IMR-90 (cell line): ENCODE data around the gene ZNF300. TPM values are rescaled to one million over a fixed set of nuclear protein-coding genes. Genes with fewer than 3 reads are reported as not detected.

Experiments used
- ATAC-seq: fragments of 200-7000 bp; cut with Tn5 transposase; 2 replicates; pipeline ENCODE4 v1.9.1; 2020; ENCODE audit warnings: low read depth, mild to moderate bottlenecking, moderate library complexity
- BruUV-seq: library from RNA; stranded (reverse); fragments of 400-500 nt; replicated peaks from 2 replicates; lab custom pipeline; 2021; lab: Mats Ljungman, UMichigan
- CTCF ChIA-PET: fragments of 300-600 bp; formaldehyde crosslinking; extraction: SDS; loops from one replicate; lab custom pipeline; 2021; ENCODE audit warnings: antibody characterized with exemption; lab: Yijun Ruan, JAX
- POLR2A ChIA-PET: fragments of 300-600 bp; sonication (Branson Sonifier 250); formaldehyde crosslinking; loops from one replicate; lab custom pipeline; 2022; ENCODE audit warnings: antibody characterized with exemption; ENCODE audit not compliant: unreplicated experiment; lab: Charles Lee
- DNase-seq: peaks from one replicate; pipeline ENCODE4 v3.0.0; 2013
- H2AFZ ChIP-seq: replicated peaks from 2 replicates; pipeline ENCODE3; 2013; ENCODE audit warnings: low read length, mild to moderate bottlenecking; ENCODE audit not compliant: poor library complexity
- H2AK5ac ChIP-seq: 2 replicates; pipeline ENCODE4 v1.6.1; 2013; ENCODE audit warnings: low read depth, low read length, inconsistent platforms
- H2AK9ac ChIP-seq: replicated peaks from 2 replicates; pipeline ENCODE3; 2013; ENCODE audit warnings: mild to moderate bottlenecking, low read depth, low read length, moderate library complexity; ENCODE audit not compliant: poor library complexity
- H2BK120ac ChIP-seq: 2 replicates; pipeline ENCODE4 v1.6.1; 2013; ENCODE audit warnings: low read depth, low read length, inconsistent platforms
- H2BK15ac ChIP-seq: 3 replicates; pipeline ENCODE4 v1.6.1; 2013; ENCODE audit warnings: low read depth, low read length, inconsistent platforms
- H2BK20ac ChIP-seq: 2 replicates; pipeline ENCODE4 v1.6.1; 2013; ENCODE audit warnings: low read depth, mild to moderate bottlenecking, inconsistent platforms, low read length, moderate library complexity
- H2BK5ac ChIP-seq: 2 replicates; pipeline ENCODE4 v1.6.1; 2013; ENCODE audit warnings: mild to moderate bottlenecking, low read depth, low read length, inconsistent platforms; ENCODE audit not compliant: poor library complexity, severe bottlenecking
- H3K14ac ChIP-seq: replicated peaks from 2 replicates; pipeline ENCODE4 v1.6.1; 2013; ENCODE audit warnings: low read depth, low read length, inconsistent platforms
- H3K18ac ChIP-seq: 2 replicates; pipeline ENCODE4 v1.6.1; 2013; ENCODE audit warnings: low read depth, low read length, control low read depth
- H3K23ac ChIP-seq: 2 replicates; pipeline ENCODE4 v1.6.1; 2013; ENCODE audit warnings: low read depth, low read length, inconsistent platforms
- H3K27ac ChIP-seq: 2 replicates; pipeline ENCODE4 v1.5.1; 2013; ENCODE audit warnings: mild to moderate bottlenecking, control low read depth, low read length; ENCODE audit not compliant: insufficient read depth
- H3K27me3 ChIP-seq: 2 replicates; pipeline ENCODE4 v1.6.1; 2013; ENCODE audit warnings: low read length; ENCODE audit not compliant: control insufficient read depth, insufficient read depth
- H3K36me3 ChIP-seq: 2 replicates; pipeline ENCODE4 v1.6.1; 2013; ENCODE audit warnings: low read length, mixed read lengths; ENCODE audit not compliant: control insufficient read depth, insufficient read depth
- H3K4ac ChIP-seq: 2 replicates; pipeline ENCODE4 v1.6.1; 2013; ENCODE audit warnings: low read depth, low read length, inconsistent platforms
- H3K4me1 ChIP-seq: 2 replicates; pipeline ENCODE4 v1.6.1; 2013; ENCODE audit warnings: low read length, mixed read lengths; ENCODE audit not compliant: control insufficient read depth, insufficient read depth
- H3K4me2 ChIP-seq: 2 replicates; pipeline ENCODE4 v1.6.1; 2013; ENCODE audit warnings: low read depth, mild to moderate bottlenecking, control low read depth, low read length, moderate library complexity
- H3K4me3 ChIP-seq: 2 replicates; pipeline ENCODE4 v1.5.1; 2013; ENCODE audit warnings: low read depth, mild to moderate bottlenecking, control low read depth, low read length, moderate library complexity; ENCODE audit not compliant: insufficient read depth
- H3K56ac ChIP-seq: 2 replicates; pipeline ENCODE4 v1.6.1; 2013; ENCODE audit warnings: low read length, inconsistent platforms; ENCODE audit not compliant: insufficient read depth; ENCODE audit errors: extremely low read depth
- H3K79me1 ChIP-seq, 2 experiments: 2 replicates each; pipeline ENCODE4 v1.6.1; 2013; ENCODE audit warnings: low read length in 2 of 2, inconsistent platforms in 1 of 2, low read depth in 1 of 2
- H3K9ac ChIP-seq: 2 replicates; pipeline ENCODE4 v1.6.1; 2013; ENCODE audit warnings: low read depth, low read length, control low read depth
- H3K9me1 ChIP-seq: 2 replicates; pipeline ENCODE4 v1.6.1; 2013; ENCODE audit warnings: low read length, inconsistent platforms; ENCODE audit not compliant: insufficient read depth
- H3K9me3 ChIP-seq: 2 replicates; pipeline ENCODE4 v1.6.1; 2013; ENCODE audit warnings: low read length; ENCODE audit not compliant: control insufficient read depth, insufficient read depth
- H4K20me1 ChIP-seq: 2 replicates; pipeline ENCODE4 v1.6.1; 2013; ENCODE audit warnings: low read length, inconsistent platforms; ENCODE audit not compliant: insufficient read depth
- H4K5ac ChIP-seq: 2 replicates; pipeline ENCODE4 v1.6.1; 2013; ENCODE audit warnings: mild to moderate bottlenecking, low read depth, low read length, control low read depth
- H4K8ac ChIP-seq, 2 experiments: 2 replicates each; pipeline ENCODE4 v1.6.1; 2013; ENCODE audit warnings: low read depth in 2 of 2, low read length in 2 of 2, control low read depth in 1 of 2, inconsistent platforms in 1 of 2
- H4K91ac ChIP-seq: 2 replicates; pipeline ENCODE4 v1.6.1; 2013; ENCODE audit warnings: low read depth, low read length, inconsistent platforms; ENCODE audit not compliant: insufficient read depth
- FOS ChIP-seq: fragments of 150-350 bp; IDR thresholded peaks from 2 replicates; pipeline ENCODE4 v1.6.1; 2016; ENCODE audit warnings: low read depth, low read length
- MAFK ChIP-seq: IDR thresholded peaks from 2 replicates; pipeline ENCODE4 v1.6.1; 2012; ENCODE audit warnings: low read depth, low read length, improper control_type of control experiment
- SMC3 ChIP-seq: fragments of 150-350 bp; IDR thresholded peaks from 2 replicates; pipeline ENCODE4 v1.6.1; 2016; ENCODE audit warnings: low read depth, mild to moderate bottlenecking, antibody characterized with exemption, low read length, moderate library complexity
- WGBS, 2 experiments: methylation state at CpG; one replicate each; pipeline versions ENCODE4 v1.1.5 to v1.1.7; 2013; ENCODE audit warnings: missing lambda C conversion rate in 2 of 2; ENCODE audit not compliant: insufficient read length in 1 of 2; ENCODE audit errors: extremely low coverage in 2 of 2; 5-methylcytosine and 5-hydroxymethylcytosine counted together
- dilution Hi-C: fragments of 300-500 bp; cut with HindIII; formaldehyde crosslinking; loops from one replicate; pipeline ENCODE4 v1.14.3; 2018; ENCODE audit warnings: low sequenced_read_pairs; ENCODE audit not compliant: unreplicated experiment
- in situ Hi-C: fragments of 300-500 bp; cut with MboI; formaldehyde crosslinking; loops from 3 replicates; pipeline ENCODE4 v1.14.3; 2019; ENCODE audit warnings: low sequenced_read_pairs, inconsistent platforms, mixed read lengths
- intact Hi-C: fragments of 100-400 bp; cut with micrococcal nuclease; formaldehyde crosslinking; loops from 2 replicates; pipeline ENCODE4 v1.10.0; 2022
- polyA plus RNA-seq, 3 experiments: library from polyadenylated mRNA; depleted of rRNA; stranded (reverse); fragments of >200 nt; gene quantifications; 2 replicates each; pipeline ENCODE4 v1.2.3, GENCODE V29; 2012; ENCODE audit warnings: low replicate concordance in 1 of 3
- total RNA-seq: library from RNA; depleted of rRNA; stranded (reverse); fragments of >200 nt; gene quantifications from 2 replicates; pipeline ENCODE4 v1.2.3, GENCODE V29; 2012

The ZNF300 gene
- total and polyA plus RNA-seq, 2 of the 4 experiments (the other 2 are of a cell fraction), result 5.2 to 6.1 TPM

- no TSS peak for BruUV-seq
- intact Hi-C loops, result no loop called here
- no peak overlapping the region for H2BK15ac ChIP-seq
Observed at GRCh38 chr5:150862070-150862469, 42.7 kb downstream of the ZNF300 start.

More at GRCh38 chr5:150862070-150862469, 42.7 kb downstream of the ZNF300 start:
- Histone ChIP-seq H3K9me1 (no peaks in the 10 kb centered on the region), H2BK5ac (no peak overlapping the region), H3K9ac (no peak overlapping the region), H2AK9ac (no peak overlapping the region), H2BK120ac (no peak overlapping the region), H3K9me3 (peaks cover 2% of the 10 kb centered on the region), H3K4me3 (no peak overlapping the region), H3K4me2 (no peak overlapping the region), H3K4ac (no peak overlapping the region), H3K79me1 (no peaks in the 10 kb centered on the region), H3K27ac (no peak overlapping the region), H2AFZ (no peak overlapping the region), H3K56ac (no peak overlapping the region), H3K14ac (no peak overlapping the region), H3K4me1 (no peaks in the 10 kb centered on the region), H3K18ac (no peak overlapping the region), H3K23ac (no peak overlapping the region), H4K8ac (no peak overlapping the region), H2BK20ac (no peak overlapping the region), H4K91ac (no peak overlapping the region), H2AK5ac (no peak overlapping the region), H4K20me1 (no peaks in the 10 kb centered on the region), H3K36me3 (no peaks in the 10 kb centered on the region), H3K27me3 (no peaks in the 10 kb centered on the region), H4K5ac (no peak overlapping the region)
- no CpG with 5 or more reads among the region's 1 CpG for WGBS, 2 experiments
- DNase-seq (no peak), ATAC-seq (no peak)
- POLR2A ChIA-PET, result no interaction called here
- TF ChIP-seq FOS (no peak), SMC3 (no peak), MAFK (no peak)
- CTCF ChIA-PET, result interaction anchor here (0.6 kb wide), 1 partner anchor 8 kb away, joined by 3 read pairs; no protein-coding TSS in a partner anchor
- in situ Hi-C loops (no loop called here), dilution Hi-C loops (no loop called here)
